Measurements from ENCODE around the gene VAT1.

VAT1 gene

DNA sequence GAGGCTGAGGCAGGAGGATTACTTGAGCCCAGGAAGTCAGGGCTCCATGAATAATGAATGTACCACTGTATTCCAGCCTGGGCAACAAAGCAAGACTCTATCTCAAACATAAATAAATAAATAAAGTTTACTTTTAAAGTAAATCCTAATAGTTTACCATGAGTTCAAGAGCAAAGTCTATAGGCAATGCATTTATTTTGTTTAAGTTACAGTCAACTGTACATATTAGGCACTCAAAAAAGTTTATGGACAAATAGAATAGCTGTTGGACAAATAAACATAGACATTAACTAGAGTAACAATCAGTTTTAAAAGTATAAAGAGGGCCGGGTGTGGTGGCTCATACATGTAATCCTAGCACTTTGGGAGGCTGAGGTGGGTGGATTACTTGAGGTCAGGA is 54.3 kb downstream of the VAT1 start:
- DNase-seq: no peak

All from NCI-H2171 treated with DMSO at 0.1 percent for 48 hours (cell line).